RWPE1 (cell line): ENCODE measurements around the gene PLS3.

Experiments
- CTCF ChIA-PET: fragments of 350-600 bp; sonication (Branson Sonifier 250); formaldehyde crosslinking; extraction: SDS; loops from one replicate; lab custom pipeline; 2021; lab: Yijun Ruan, JAX
- POLR2A ChIA-PET: fragments of 400-600 bp; formaldehyde crosslinking; extraction: SDS; loops from one replicate; lab custom pipeline; 2020; ENCODE audit warnings: antibody characterized with exemption; ENCODE audit not compliant: low non-redundant PET; lab: Yijun Ruan, JAX
- DNase-seq: peaks from one replicate; pipeline ENCODE4 v3.0.0; 2012; ENCODE audit warnings: low spot score
- H3K27ac ChIP-seq: fragments of 450-650 bp; 2 replicates; pipeline ENCODE4 v1.5.1; 2017
- CTCF ChIP-seq: fragments of 450-650 bp; conservative IDR thresholded peaks from 2 replicates; pipeline ENCODE4 v1.5.1; 2017; ENCODE audit warnings: low read depth, mild to moderate bottlenecking

PLS3 gene

GRCh38 chrX:115579786-115580294 lies 18.9 kb downstream of the PLS3 start:
- no peak overlapping the region for H3K27ac ChIP-seq
- no peak for DNase-seq
- TF ChIP-seq CTCF: no peak
- CTCF ChIA-PET: no interaction called here
- POLR2A ChIA-PET: no interaction called here

GRCh38 chrX:115581759-115582615 lies 21.0 kb downstream of the PLS3 start:
- DNase-seq: no peak
- no peak for TF ChIP-seq CTCF
- H3K27ac ChIP-seq: peak overlapping the region; percentile 64; the same call in 1 of the 2 replicates
- ChIA-PET CTCF (no interaction called here), POLR2A (no interaction called here)

GRCh38 chrX:115582616-115583495 lies 21.9 kb downstream of the PLS3 start:
- ChIA-PET POLR2A (no interaction called here), CTCF (no interaction called here)
- H3K27ac ChIP-seq: peak overlapping the region; percentile 64
- no peak for DNase-seq
- TF ChIP-seq CTCF: no peak

- CTCF ChIA-PET: no interaction called here
- POLR2A ChIA-PET: no interaction called here
- TF ChIP-seq CTCF: no peak
- DNase-seq: no peak
- no peak overlapping the region for H3K27ac ChIP-seq
These were observed 22.6 kb downstream of the PLS3 start for GRCh38 chrX:115583496-115584004.

- CTCF ChIA-PET: no interaction called here
- DNase-seq: no peak
- POLR2A ChIA-PET: no interaction called here
- no peak for TF ChIP-seq CTCF
- H3K27ac ChIP-seq: no peak overlapping the region
These were observed 23.7 kb downstream of the PLS3 start for GRCh38 chrX:115584696-115585095.

- POLR2A ChIA-PET: no interaction called here
- TF ChIP-seq CTCF: no peak
These were observed 27.2 kb downstream of the PLS3 start for GRCh38 chrX:115588179-115588578.

More at GRCh38 chrX:115588179-115588578, 27.2 kb downstream of the PLS3 start:
- H3K27ac ChIP-seq: no peak overlapping the region
- CTCF ChIA-PET: no interaction called here
- no peak for DNase-seq
